SW480 (cell line): ENCODE results near the gene FEM1B.

Experiments
- DNase-seq: peaks from one replicate; pipeline ENCODE4 v3.0.0-alpha.2; 2016; ENCODE audit warnings: low spot score

FEM1B gene

DNA sequence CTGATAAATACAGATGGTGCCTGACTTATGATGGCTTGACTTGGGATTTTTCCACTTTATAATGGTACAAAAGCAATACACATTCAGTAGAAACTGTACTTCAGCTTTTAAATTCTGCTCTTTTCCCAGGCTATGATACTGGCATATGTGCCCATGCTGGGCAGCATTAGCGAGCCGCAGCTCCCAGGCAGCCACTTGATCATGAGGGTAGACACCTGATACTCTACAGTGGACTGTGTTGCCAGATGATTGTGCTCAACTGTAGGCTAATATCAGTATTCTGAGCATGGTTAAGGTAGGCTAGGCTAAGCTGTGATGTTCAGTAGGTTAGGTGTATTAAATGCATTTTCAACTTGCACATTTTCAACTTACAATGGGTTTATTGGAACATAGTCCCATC is 17.7 kb upstream of the FEM1B start:
- DNase-seq, result no peak

GRCh38 chr15:68261241-68261640 is 16.3 kb upstream of the FEM1B start:
- no peak for DNase-seq

DNA sequence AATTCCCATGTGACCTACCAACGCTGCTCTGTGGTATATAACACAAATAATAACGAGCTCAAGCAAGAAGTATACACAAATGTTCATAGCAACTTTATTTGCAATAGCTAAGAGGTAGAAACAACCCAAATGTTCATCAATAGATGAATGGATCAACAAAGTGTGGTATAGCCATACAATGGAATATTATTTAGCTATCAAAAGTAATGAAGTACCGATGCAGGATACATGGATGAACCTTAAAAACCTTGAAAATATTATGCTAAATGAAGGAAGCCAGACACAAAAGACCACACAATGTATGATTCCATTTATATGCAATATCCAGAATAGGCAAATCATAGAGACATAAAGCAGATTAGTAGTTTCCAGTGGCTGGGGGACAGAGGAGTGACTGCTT is 15.6 kb upstream of the FEM1B start:
- DNase-seq, result no peak

DNA sequence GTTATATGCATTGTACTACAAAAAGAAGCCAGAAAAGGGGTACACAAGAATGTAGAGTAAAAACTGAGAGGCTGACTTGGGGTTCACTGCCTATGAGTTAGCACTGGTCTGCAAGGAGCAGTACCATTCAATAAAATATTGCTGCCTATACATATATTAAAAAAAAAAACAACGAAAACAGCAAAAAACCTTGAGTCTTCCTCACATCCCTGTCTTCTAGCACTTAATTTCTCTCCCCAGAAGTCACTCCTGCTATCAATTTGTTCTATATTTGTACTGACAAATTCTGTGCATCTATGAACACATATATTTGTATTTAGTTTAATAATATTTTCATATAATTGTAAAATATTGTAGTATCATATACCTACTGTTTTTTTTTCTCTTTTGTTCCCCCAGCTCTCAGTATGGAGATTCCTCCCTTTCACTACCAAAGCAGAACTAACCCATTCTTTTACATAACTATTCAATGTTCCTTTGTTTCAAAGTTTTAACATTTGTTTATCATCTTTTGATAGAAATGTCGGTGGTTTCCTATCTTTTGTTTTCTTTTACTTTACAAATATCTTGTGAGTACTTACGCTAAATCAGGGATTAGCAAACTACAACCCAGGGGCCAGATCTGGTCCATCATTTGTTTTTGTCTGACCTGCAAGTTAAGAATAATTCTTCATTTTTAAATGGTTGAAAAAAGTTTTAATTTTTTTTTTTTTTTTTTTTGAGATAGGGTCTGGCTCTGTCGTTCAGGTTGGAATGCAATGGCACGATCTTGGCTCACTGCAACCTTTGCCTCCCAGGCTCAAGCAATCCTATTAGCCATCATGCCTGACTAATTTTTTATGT is 14.8 kb upstream of the FEM1B start:
- no peak for DNase-seq

- no peak for DNase-seq
These were observed 13.3 kb upstream of the FEM1B start for GRCh38 chr15:68264282-68264681.

GRCh38 chr15:68265081-68265480 is 12.5 kb upstream of the FEM1B start:
- no peak for DNase-seq

- no peak for DNase-seq
These were observed 11.9 kb upstream of the FEM1B start for GRCh38 chr15:68265674-68266073.

- peak; percentile 16 for DNase-seq
These were observed 9.1 kb upstream of the FEM1B start for GRCh38 chr15:68268405-68268804.

DNA sequence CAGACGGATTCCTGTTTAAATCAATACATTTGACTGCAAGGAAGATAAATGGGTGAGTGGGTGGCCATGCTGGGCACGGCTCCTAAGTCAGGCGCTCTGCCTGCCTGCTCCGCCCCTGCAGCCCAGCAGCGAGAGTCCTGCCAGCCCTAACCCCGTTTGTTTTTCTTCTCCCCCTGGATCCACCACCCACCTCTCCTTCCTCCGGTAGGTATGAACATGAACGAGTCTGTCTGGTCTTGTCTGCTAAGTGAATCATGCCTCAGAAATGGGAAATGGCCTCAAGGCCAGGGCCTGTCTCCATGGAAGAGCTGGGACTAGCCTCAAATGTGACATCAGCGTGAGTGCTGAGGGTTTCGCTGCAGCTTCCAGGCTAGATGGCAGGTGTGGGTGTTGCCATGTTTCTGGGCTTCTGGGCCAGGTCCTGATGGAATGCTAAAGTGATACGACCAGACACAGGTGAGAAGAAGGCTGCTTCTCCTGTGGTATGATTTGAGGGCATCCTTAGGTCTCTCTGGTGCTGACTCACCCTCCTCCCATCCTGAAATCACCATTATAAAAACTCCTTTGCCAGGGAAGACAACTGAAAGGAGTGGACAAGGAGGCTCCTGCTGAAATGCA is 5.6 kb upstream of the FEM1B start:
- DNase-seq, result peak; percentile 61

- no peak for DNase-seq
These were observed 4.7 kb upstream of the FEM1B start for GRCh38 chr15:68272721-68273271.

GRCh38 chr15:68274201-68274848 is 3.2 kb upstream of the FEM1B start:
- no peak for DNase-seq

DNA sequence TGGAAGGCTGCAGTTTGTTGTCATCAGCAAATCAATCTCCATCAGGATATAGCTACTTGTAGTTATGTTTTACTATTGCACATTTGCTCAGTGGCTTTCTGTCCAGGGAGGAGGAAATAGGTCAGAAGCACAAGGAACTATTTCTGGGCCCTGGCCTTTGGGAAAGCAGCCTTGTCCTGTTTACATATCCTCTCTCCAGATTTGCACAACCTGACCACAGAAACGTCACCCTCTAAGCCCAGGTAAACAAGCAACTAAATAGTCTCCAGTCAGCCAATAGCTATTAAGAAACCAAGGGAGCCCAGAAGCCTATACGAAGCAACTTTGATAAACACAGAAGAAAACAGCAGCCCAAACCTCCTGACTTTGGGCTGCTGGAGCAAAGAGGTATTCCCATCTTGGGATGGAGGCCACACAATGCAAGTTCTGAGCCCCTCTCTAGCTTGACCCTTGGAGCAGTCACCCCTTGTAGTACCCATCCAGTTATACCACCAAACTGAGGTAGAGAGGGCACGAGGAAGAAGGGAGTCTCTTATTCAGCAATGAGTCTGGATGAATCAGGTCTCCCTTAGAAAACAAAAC is 2.3 kb upstream of the FEM1B start:
- no peak for DNase-seq

DNA sequence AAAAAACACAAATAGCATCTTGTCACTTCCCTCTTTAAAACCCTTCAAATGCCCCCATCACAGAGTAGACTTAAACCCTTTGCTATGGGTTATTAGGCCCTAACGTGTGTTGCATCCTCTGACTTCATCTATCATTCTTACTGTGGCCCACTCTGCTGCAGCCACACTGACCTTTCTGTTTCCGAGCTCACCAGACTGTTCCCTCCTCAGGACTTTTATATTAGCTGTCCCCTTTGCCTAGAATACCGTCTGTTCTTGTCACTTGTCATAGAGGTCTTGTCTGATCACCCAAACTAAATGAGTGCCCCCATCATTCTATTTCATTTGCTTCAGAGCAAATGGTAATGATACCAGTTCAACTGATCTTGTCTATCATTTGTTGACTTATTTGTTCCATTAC is 877 bp upstream of the FEM1B start:
- no peak for DNase-seq

- peak; percentile 52 for DNase-seq
These were observed 378 bp upstream of the FEM1B start for GRCh38 chr15:68277131-68277602.

DNA sequence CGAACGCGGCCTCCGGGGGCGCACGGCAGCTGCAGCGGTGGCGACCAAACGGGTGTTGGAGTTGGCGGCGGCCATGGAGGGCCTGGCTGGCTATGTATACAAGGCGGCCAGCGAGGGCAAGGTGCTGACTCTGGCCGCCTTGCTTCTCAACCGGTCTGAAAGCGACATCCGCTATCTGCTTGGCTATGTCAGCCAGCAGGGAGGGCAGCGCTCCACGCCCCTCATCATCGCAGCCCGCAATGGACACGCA is 725 bp downstream of the FEM1B start:
- DNase-seq, result peak; percentile 76

GRCh38 chr15:68278595-68279405 is 1.3 kb downstream of the FEM1B start:
- peak; percentile 61 for DNase-seq

- no peak for DNase-seq
These were observed 2.5 kb downstream of the FEM1B start for GRCh38 chr15:68279779-68280753.

- DNase-seq, result no peak
These were observed 3.5 kb downstream of the FEM1B start for GRCh38 chr15:68281008-68281407.

- DNase-seq, result no peak
These were observed 5.9 kb downstream of the FEM1B start for GRCh38 chr15:68283401-68283800.

DNA sequence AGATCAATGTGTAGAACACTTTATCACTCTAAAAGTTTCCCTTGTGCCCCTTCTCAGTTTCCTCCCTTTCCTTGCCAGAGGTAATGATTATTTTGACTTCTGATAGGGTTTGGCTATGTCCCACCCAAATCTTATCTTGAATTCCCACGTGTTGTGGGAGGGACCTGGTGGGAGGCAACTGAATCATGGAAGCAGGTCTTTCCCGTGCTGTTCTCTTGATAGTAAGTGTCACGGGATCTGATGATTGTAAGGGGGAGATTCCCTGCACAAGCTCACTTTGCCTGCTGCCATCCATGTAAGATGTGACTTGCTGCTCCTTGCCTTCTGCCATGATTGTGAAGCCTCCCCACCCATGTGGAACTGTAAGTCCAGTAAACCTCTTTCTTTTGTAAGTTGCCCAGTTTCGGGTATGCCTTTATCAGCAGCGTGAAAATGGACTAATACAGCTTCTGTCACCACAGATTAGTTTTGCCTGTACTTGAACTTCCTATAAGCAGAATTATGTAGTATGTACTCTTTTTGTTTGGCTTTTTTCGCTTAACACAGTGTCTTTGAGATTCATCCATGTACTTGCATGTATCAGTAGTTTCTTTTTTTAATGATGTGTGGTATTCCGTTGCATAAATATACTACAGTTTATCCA is 7.2 kb downstream of the FEM1B start:
- DNase-seq, result no peak
